ENCODE data around the gene CELF4. TPM values are rescaled to one million over a fixed set of nuclear protein-coding genes. Genes with fewer than 3 reads are reported as not detected.
A peak's percentile ranks its signal among the peaks of the same experiment; 100 is the strongest.

CELF4 gene
- total RNA-seq, 1 experiment from 2014 or later = 0.40 TPM

DNA sequence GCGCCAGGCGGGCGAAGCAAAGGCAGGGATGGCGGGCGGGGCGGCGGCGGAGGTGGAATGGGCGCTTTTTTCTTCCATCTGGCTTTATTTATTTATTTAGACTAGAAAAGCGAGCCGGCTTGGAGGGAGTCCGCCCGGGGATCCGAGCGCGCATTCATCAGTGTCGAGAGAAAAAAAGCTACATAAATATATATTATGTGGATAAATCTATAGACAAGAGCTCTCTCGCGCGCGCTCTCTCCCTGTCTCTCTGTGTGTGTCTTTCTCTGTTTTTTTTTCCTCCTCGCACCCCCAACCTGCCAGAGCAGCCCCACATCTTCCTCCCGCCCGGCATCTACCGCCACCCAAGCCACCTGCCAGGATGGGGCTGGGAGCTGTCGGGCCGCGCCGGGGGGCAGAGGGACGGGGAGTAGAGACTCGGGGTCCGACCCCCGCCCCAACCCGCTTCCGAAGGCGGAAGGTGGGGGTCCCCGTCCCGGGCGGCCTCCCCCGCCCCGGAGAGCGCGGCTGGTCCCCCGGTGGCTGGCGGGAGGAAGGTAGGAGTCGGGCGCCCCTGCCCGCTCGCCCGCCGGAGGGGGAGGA, 972 bp upstream of the CELF4 start:
- Histone ChIP-seq H4K20me1 (ENCODE audit: low read length) (no peaks in the 10 kb centered on the region), H3K9me3 (ENCODE audit: low read length) (no peaks in the 10 kb centered on the region), H3K79me2 (ENCODE audit: low read length) (no peaks in the 10 kb centered on the region), H2AFZ (ENCODE audit: low read length) (no peak overlapping the region), H3K4me1 (ENCODE audit: insufficient read depth, low read length) (no peaks in the 10 kb centered on the region), H3K9ac (ENCODE audit: low read length) (no peak overlapping the region), H3K9me2 (replicated peaks; ENCODE audit: low read length) (no peaks in the 10 kb centered on the region), H3K27ac (ENCODE audit: low read length) (no peak overlapping the region), H3F3A (ENCODE audit: low read length, unreplicated experiment) (no peaks in the 10 kb centered on the region), H3K27me3 (ENCODE audit: low read length) (peaks cover 28% of the 10 kb centered on the region), H3K4me3 (ENCODE audit: low read length) (peak overlapping the region; percentile 35; the same call in 1 of the 2 replicates), H3K36me3 (ENCODE audit: low read depth, low read length) (no peaks in the 10 kb centered on the region), H3K4me2 (ENCODE audit: low read length) (no peak overlapping the region; the same call in 1 of the 2 replicates)
- intact Hi-C loops (cut with micrococcal nuclease) = no loop called here
- DNase-seq (no peak), ATAC-seq (no peak)
- no TSS peak for BruUV-seq (replicated peaks)
- CTCF ChIA-PET = no interaction called here
- POLR2A ChIA-PET (ENCODE audit: unreplicated experiment) = no interaction called here
- TF ChIP-seq EZH2 (IDR thresholded peaks at IDR 0.05; ENCODE audit: low read length, unreplicated experiment) (no peak), EZH2phosphoT487 (IDR thresholded peaks at IDR 0.05; ENCODE audit: borderline replicate concordance, low read length) (0 out of 2 replicates have a peak, but pooled peaks have one; percentile 22)

DNA sequence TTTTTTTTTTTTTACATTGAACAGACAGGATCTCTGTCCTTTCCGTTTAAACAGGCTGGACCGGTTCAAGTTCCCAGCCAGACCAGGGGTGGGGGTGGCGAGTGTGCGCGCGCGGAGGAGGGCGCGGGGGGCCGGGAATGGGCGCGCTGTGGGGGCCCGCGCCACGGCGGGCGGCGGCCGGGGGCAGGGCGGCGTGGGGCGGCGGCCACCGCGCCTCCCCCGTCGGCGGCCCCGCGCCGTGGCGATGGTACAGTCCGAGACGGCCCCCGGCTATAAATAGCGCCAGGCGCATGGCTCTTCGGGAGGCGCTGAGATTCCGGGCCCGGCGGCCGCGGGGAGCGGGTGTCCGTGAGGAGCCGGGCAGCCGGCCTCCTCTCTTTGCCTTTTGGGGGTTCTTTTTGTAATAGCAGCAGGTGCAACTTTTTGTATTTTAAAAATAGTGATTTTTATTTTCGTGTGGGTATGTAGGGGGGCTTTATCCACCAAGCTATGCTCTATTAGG, 430 bp upstream of the CELF4 start:
- no peaks in the 10 kb centered on the region for H3F3A ChIP-seq (ENCODE audit: low read length, unreplicated experiment)
- no peak overlapping the region for H2AFZ ChIP-seq (ENCODE audit: low read length)
- H3K9ac ChIP-seq (ENCODE audit: low read length) = no peak overlapping the region
- no peaks in the 10 kb centered on the region for H3K36me3 ChIP-seq (ENCODE audit: low read depth, low read length)
- intact Hi-C loops (cut with micrococcal nuclease) = no loop called here
- DNase-seq (no peak), ATAC-seq (peak; percentile 46; the same call in 1 of the 2 replicates)
- no peaks in the 10 kb centered on the region for H3K4me1 ChIP-seq (ENCODE audit: insufficient read depth, low read length)
- H3K4me2 ChIP-seq (ENCODE audit: low read length) = no peak overlapping the region
- H3K27ac ChIP-seq (ENCODE audit: low read length) = no peak overlapping the region
- no peaks in the 10 kb centered on the region for H3K79me2 ChIP-seq (ENCODE audit: low read length)
- H3K9me2 ChIP-seq (replicated peaks; ENCODE audit: low read length) = no peaks in the 10 kb centered on the region
- peaks cover 28% of the 10 kb centered on the region for H3K27me3 ChIP-seq (ENCODE audit: low read length)
- no peaks in the 10 kb centered on the region for H3K9me3 ChIP-seq (ENCODE audit: low read length)
- CTCF ChIA-PET = no interaction called here
- POLR2A ChIA-PET (ENCODE audit: unreplicated experiment) = no interaction called here
- TF ChIP-seq EZH2 (IDR thresholded peaks at IDR 0.05; ENCODE audit: low read length, unreplicated experiment) (no peak), EZH2phosphoT487 (IDR thresholded peaks at IDR 0.05; ENCODE audit: borderline replicate concordance, low read length) (no peak)
- TF ChIP-seq, protein P1, sequence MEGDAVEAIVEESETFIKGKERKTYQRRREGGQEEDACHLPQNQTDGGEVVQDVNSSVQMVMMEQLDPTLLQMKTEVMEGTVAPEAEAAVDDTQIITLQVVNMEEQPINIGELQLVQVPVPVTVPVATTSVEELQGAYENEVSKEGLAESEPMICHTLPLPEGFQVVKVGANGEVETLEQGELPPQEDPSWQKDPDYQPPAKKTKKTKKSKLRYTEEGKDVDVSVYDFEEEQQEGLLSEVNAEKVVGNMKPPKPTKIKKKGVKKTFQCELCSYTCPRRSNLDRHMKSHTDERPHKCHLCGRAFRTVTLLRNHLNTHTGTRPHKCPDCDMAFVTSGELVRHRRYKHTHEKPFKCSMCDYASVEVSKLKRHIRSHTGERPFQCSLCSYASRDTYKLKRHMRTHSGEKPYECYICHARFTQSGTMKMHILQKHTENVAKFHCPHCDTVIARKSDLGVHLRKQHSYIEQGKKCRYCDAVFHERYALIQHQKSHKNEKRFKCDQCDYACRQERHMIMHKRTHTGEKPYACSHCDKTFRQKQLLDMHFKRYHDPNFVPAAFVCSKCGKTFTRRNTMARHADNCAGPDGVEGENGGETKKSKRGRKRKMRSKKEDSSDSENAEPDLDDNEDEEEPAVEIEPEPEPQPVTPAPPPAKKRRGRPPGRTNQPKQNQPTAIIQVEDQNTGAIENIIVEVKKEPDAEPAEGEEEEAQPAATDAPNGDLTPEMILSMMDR (conservative IDR thresholded peaks at IDR 0.05; ENCODE audit: low read depth, low read length) = no peak
- no peaks in the 10 kb centered on the region for H4K20me1 ChIP-seq (ENCODE audit: low read length)
- no TSS peak for BruUV-seq (replicated peaks)
- peak overlapping the region; percentile 52 for H3K4me3 ChIP-seq (ENCODE audit: low read length)

DNA sequence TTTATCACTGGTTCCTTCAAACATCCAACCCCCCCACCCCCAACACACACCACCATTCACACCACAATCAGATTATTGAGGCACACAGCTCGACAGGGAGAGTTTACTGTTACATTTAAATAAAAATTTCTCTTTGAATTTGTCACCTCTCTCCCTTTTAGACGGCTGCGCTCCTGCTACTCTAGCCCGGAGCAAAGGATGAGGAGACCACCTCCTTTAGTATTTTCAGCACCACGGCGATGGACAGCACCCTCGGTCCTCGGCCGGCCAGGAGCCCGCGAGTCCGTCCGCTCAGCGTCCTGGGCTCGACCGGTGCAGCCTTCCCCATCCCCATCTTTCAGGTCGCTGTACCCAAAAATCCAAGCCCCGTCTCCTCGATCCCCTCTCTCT, 892 bp downstream of the CELF4 start:
- intact Hi-C loops (cut with micrococcal nuclease) = no loop called here
- no peaks in the 10 kb centered on the region for H3K9me3 ChIP-seq (ENCODE audit: low read length)
- DNase-seq = peak; percentile 4
- CTCF ChIA-PET = no interaction called here
- no peaks in the 10 kb centered on the region for H3K79me2 ChIP-seq (ENCODE audit: low read length)
- no TSS peak for BruUV-seq (replicated peaks)
- POLR2A ChIA-PET (ENCODE audit: unreplicated experiment) = no interaction called here
- H3K9ac ChIP-seq (ENCODE audit: low read length) = no peak overlapping the region
- no peaks in the 10 kb centered on the region for H3K4me1 ChIP-seq (ENCODE audit: insufficient read depth, low read length)
- no peaks in the 10 kb centered on the region for H4K20me1 ChIP-seq (ENCODE audit: low read length)
- no peaks in the 10 kb centered on the region for H3F3A ChIP-seq (ENCODE audit: low read length, unreplicated experiment)
- no peak overlapping the region for H3K4me2 ChIP-seq (ENCODE audit: low read length)
- H3K36me3 ChIP-seq (ENCODE audit: low read depth, low read length) = no peaks in the 10 kb centered on the region
- TF ChIP-seq EZH2 (IDR thresholded peaks at IDR 0.05; ENCODE audit: low read length, unreplicated experiment) (no peak), EZH2phosphoT487 (IDR thresholded peaks at IDR 0.05; ENCODE audit: borderline replicate concordance, low read length) (no peak)
- TF ChIP-seq, protein P1 (conservative IDR thresholded peaks at IDR 0.05; ENCODE audit: low read depth, low read length) = no peak
- H3K27me3 ChIP-seq (ENCODE audit: low read length) = peaks cover 28% of the 10 kb centered on the region
- no peak overlapping the region for H3K4me3 ChIP-seq (ENCODE audit: low read length)
- H2AFZ ChIP-seq (ENCODE audit: low read length) = no peak overlapping the region
- no peak overlapping the region for H3K27ac ChIP-seq (ENCODE audit: low read length)
- no peaks in the 10 kb centered on the region for H3K9me2 ChIP-seq (replicated peaks; ENCODE audit: low read length)
- peak; percentile 22; the same call in 1 of the 2 replicates for ATAC-seq

Measured in PC-3 (cell line).